ENCODE data around the gene LBH.

Gene LBH

DNA sequence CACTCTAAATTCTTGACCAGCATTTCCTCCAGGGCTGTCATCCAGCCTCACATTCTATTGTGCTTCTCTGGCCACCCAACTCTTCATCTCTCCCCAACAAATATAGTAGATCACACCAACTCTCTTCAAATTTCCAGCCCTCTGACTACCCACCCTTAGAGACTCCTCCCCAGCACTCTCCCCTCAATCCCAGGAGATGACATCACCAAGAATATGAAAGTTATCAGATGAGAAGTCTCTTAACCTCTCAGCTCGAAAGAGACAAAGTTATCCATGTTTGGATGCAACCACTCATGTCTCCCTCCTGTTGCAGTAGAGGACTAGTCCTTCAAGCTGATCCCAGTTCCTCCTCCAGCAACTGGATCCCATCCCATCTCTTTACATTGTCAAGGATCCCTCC is 47.1 kb downstream of the LBH start:
- no peak for DNase-seq

DNA sequence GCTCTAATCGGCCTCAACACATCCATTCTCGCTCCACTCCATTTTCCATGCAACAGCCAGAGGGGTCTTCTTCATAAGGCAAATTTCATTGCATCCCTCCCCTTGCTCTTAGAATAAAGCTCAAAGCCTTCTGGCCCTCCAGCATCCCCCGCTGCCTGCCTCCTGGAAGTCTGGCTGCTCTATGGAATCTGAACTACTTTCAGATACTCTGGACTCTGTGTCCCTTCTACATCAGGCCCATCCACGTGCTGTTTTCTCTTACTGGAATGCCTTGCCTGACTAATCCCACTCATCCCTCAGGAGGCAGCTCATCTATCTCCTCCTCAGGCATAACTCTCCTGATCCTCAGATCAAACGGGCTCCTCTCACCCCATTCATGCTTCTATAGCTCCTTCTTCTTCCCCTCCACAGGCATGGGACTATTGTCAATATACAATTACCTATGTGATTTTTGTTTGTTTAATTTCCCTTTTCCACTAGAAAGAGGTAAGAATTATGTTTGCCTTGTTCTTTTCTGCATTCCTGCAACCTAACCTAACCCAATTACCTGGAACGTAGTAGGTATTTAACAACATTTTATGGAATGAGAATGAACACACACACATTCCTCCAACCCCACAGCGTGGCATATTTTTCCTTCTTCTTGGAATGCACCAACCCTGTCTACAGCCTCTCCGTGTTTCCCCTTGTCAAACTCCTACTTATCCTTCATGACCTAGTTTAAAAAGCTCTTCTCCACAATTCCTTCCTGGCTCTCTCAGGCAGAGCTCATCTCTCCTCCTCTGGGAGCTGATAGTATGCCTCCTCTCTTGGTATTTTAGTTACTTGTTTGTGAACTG is 49.5 kb downstream of the LBH start:
- no peak for DNase-seq

DNA sequence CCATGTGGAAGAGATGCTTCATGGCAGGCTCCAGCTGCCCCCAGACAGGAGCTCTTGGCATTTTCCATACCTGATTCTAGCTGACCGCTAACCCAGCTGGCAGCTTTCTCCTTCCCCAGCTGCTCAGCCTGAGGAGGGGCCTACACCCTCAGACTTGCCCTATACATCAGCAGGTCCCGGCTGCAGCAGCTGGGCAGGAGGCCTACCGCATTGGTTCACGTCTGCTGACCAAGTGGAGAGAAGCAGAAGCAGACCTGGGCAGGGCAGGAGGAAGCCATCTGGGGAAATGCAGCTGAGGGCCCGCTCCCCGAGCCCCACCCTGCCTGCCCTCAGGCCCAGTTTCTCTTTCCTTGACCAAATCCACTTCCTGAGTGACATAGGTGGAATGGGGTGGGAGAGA is 50.7 kb downstream of the LBH start:
- no peak for DNase-seq

DNA sequence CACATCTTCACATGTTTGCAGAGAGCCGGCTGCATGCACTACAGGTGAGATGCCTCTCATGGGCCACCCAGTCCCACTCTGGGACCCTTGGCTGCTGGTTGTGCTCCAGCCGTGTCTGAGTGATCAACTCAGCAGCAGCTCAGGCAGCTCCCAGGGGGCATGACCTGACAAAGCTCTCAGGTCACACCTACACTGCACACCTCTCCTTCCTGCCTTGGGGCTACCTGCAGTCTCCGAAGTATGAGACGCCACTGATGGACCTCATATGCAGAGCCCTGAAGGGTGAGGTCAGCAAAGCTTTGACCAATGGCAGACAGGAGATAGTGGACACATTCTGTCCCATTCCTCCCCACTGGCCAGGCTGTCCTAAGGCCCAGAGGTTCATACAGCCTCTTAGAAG is 51.4 kb downstream of the LBH start:
- no peak for DNase-seq

DNA sequence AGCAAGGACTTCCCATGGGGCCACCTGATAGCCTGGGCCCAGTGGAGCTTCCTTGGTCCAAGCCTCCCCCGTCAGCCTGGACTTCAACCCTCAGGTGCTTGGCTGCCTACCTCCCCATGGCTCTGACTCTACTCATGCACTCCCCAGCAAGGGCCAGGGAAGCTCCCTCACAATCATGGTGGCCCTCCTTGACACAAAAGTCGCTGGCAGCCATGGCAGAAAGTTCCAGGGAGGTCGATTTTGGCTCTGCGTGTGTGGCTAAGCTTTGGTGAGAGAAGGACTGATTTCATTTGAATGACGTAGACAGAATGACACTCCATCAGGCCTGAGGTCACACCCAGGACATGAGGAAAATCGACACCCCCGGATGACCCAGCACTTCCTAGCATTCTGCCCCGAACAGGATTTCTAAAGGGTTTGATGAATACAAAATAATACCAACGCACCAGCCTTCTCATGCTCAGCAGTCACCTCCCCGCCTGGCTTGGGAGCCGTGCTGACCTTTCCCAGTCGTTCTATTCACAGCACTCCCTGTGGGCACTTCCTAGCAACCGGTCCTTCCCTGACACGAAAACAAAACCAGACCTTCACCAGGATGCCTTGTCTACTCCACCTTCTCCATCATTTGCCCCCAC is 52.7 kb downstream of the LBH start:
- DNase-seq = no peak

DNA sequence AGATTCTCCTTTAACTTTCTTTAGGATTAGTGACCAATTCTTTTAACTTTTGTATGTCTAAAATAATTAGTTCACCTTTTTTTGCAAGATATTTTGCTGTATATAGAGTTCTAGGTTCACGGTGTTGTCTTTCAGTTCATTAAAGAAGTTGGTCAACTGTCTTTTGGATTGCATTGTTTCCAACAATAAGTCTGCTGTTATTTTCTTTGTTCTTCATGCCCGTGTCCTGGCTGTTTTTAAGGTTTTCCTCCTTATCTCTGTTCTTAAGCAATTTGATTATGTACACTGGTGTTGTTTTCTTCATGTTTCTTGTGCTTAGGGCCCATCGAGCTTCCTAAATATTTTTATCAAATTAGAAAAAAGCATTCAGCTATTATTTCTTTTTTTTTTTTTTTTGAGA is 54.4 kb downstream of the LBH start:
- DNase-seq = no peak

DNA sequence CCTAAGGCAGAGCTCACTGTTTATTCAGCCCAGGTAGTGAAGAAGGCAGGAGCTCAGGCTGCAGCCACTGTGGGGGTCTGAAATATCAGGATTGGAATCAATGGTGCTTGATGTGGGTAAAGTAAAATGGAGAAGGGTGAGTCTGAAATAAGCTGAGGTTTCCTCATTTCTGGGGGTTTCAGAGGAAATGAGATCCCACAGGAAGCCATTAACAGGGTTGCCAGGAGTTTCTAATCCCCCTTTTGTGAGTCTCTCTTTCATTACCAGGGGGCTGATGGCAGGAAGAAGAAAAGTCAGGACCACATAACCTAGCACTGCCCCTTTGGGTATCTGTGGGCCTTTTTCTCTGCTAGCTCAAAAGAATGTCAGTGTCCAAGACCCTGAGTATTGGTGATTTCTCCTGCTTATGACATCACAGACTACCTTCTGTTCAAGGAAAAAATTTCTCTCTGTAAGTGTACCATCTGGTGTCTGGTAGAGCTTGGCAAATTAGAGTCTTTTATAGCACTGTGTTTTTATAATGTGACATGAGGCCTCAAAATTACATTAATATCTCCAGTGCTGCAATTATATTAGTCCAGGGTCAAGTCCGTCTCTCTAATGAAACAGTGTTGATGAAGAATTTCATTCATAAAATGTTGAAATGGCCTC is 56.0 kb downstream of the LBH start:
- DNase-seq = no peak

DNA sequence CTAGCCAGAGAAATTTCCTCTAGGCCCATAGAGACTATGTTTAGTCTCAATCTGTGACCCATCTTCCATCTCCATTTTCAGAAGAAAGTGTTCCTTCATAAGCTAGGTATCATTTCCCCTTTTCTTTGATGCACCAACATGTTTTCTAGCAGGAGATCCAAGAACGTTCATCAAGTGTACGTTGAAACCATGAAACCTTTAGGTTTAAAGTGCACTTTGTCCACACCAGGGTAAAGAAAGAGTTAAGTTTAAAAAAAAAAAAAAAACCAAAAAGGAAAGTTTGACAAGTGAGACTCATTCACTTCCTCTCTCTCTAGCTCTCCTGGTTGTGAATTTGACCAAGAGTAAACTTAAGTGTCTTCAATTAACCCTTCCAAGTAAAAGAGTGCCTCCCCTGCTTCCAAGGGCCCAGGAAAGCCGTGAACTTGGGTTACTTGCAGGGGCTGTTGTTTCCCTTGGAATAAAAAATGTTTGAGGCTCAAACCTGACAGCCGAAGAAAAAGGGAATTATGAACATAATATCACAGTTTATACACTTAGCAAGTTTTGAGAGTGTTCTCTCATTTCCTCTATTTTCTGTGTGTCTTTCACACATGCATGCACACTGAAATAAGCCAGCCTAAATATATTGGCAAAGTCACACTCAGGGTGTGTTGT is 56.7 kb downstream of the LBH start:
- DNase-seq = no peak

DNA sequence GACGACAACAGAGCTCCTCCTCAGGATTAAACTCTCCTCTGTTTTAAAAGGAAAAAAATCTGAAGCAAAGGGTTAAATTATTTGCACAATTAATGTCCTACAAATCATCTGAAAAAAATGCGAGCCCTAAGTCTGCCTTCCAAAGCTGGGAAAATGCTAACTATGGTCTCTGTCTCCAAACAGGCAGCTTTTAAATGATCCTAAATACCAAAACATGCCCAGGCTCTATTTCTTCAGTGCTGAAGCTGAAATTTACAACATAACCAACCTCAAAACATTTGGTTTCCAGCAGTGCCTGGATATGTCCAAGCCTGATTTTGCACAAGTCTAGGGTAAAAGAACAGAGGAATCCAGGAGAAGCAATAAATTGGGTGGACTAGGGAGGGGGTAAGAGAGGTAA is 57.2 kb downstream of the LBH start:
- no peak for DNase-seq

DNA sequence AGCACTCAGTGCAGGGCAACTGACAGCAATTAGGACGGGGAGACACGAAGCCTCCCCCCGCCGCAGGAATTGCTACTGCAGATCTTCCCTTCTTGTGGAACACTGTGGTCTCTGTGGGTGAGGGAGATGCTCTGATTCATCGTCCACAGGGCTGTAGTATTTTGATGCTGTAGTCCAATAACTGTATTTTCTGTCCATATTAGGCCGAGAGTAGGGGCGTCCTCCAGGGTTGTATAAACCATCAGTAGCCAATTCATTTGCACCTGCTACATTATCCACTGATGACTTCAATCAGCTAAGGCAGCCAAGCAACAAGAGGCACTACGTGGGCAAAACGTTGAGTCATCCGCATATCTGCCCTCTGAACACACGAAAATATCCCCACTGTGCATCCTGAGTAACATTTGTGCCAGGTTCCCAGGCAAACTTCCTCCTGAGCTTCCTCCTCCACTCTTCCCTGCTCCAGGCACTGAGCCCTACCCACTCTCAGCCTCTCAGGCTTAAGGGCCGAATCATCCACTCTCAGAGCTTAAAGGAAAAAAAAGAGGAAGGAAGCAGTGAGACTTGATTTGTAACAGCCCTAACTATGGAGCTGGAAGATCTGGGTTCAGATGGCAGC is 62.1 kb downstream of the LBH start:
- no peak for DNase-seq

DNA sequence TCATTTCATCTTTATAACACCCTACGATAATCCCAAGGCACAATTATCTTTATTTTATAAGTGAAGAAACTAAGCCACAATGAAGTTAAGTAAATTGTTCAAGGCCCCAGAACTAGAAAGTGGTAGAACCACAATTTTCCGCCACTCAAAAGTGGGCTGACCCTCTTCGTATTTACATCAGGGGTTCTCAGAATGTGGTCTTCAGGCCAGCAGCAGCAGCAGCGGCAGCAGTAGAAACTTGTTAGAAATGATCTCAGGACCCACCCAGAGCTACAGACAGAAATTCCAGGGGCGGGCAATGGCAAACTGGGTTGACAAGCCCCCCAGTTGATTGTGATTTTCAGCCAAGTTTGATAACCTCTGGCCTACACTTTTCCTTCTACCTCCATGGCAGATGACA is 62.8 kb downstream of the LBH start:
- no peak for DNase-seq

DNA sequence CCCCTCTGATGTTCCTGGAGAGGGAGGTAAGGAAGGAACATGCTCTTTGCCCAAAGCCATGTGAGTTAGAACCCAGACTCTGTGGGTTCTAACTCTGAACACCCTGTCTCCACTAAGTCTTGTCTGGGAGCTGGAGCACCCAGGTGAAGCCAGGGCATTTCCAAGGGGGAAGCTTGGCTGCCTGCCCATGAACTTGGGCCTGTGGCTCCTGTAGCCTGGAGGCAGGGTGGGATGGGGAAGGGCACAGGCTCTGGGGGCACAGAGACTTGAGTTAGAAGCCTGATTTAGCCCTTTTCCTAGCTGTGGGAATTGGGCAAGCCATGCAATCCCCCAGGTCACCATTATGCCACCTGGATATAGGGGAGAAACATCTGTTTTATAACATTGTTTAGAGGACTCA is 65.2 kb downstream of the LBH start:
- no peak for DNase-seq

DNA sequence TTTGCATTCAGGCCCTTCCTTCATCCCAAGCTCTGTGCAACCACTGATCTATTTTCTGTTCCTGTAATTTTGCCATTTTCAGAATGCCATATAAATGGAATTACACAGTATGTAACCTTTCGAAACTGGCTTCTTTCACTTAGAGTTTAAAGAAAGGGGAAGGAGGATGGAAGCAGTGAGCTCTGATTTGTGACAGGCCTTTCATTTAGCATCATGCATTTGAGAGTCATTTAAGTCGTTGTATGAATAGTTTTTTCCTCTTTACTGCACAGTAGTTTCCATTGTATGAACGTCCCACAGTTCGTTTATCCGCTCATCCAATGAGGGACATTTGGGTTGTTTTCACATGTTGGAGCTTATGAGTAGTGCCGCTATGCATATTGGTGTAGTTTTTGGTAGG is 67.0 kb downstream of the LBH start:
- no peak for DNase-seq

DNA sequence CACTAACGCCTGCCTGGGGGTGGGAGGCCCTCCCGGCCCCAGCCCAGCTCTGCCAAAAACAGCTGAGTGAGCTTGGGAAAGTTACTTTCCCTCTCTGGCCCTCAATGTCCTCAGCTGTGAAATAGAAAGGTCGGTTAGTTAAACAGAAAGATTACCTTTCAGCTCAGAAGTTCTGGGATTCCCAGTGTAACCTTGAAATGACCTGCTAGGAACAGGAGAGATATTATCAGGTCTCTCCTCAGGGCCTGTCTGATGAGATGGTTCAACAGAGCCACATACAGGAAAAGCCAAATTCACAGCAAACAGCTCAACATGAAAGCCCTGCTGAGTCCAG is 68.8 kb downstream of the LBH start:
- DNase-seq = no peak

DNA sequence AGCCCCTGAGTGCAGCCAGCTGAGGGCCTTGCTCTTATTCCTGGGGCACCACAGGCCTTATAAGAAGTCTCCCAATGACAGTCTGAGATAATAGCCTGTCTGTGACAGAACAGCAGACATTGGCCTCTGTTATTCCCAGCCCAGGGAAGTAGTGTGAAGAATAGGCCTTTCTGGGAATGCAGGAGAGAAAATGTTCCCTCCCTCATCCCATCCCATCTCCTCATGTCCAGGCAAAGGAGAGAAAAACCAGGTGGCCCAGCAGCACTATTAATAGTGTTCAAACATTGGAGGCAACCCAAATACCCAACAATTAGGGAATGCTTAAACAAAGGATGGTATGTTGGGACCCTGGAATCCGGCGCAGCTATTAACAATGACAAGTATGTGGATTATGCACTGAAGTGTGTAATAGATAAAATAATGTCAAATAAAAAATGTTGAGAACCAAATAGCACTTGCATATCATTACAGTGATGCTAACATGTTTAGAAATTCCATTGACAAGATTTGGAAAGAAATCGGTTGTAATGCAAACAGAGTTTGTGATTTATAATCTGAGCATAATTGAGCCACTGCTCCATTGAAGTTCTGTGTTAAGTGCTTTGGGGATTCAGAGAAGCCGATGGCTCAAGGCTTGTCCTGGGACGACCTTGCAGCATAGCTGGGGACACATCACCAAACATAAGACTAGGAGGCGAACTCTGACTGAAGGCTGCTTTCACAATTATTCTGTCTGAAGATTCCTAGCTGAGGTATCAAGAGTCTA is 69.3 kb downstream of the LBH start:
- DNase-seq = no peak

DNA sequence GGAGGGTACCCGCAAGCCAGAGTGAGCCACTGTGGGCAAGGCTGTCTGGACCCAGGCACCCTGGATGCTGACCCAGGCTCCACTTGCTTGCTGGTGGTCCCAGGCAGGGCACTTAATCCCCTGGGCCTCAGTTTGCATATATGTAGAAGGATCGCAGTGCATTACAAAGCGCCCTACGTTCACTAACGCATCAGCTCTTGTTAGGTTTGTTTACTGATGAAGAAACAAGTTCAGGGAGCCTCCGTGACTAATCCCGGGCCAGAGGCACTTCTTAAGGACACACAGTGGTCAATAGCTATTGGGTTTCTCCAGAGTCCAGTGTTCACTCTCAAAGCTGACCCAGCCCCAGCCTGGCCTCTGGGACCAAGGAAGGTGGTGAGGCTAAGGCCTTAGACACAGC is 70.2 kb downstream of the LBH start:
- no peak for DNase-seq

DNA sequence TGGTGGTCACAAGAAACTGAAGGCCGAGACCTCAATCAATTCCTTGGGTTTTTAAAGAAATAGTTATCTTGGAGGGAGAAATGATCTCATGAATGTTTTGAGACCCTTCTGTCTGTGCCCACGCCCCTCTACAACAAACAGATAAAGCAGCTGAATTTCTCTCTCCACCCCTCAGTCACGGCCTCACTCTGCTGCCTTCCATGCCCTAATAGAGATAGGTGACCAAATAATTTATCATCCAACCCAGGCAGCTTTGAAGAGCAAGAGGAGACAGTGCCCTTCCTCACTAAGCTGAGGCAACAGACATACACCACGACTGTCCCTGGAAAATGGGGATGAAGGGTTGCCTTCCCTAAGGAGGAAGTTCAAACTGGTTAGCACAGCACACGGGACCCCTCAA is 71.2 kb downstream of the LBH start:
- no peak for DNase-seq

DNA sequence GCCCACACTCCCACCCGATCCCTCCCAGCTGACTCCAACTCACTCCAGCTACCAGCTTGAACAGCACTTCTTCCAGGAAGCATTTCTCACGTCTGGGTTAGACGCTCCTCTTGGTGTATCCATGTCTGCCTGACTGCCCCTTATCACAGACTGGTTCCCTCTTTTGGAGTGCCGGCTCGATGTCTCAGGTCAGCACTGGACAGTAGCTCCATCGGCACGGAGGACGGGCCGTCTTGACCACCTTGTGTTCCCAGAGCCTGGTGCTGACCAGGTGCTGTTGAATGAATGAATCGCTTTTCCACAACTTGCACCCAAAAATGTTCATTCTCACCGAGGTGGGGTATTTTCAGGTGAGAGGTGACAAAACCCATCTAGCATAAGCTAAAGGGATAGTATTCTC is 71.8 kb downstream of the LBH start:
- no peak for DNase-seq

DNA sequence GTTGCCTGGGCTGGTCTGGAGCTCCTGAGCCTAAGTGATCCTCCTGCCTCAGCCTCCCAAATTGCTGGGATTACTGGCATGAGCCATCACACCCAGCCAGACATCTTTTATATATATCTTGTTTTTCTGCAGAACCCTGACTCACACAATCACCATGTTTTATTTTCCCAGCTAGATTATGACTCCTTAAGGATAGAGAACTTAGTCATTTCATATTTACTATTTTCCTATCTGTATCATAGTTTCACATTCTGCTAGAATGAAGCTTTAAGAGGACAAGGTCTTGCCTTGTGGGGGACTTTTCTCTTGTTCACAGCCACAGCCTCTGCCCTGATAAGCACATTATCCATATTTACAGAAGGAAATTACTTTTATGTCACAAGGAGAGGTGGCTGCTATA is 73.9 kb downstream of the LBH start:
- no peak for DNase-seq

DNA sequence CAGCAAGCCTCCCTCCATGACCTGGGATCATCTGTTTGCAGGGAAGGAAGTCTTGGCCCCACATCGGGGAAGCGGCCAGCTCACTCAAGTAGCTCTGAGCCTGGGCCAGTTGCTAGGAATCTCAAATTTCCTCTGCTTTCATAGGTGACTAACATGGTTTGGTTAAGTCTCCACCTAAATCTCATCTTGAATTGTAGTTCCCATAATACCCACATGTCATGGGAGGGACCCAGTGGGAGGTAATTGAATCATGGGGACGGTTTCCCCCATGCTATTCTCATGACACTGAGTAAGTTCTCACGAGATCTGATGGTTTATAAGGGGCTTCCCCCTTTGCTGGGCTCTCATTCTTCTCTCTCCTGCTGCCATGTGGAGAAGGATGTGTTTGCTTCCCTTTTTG is 75.2 kb downstream of the LBH start:
- DNase-seq = no peak

DNA sequence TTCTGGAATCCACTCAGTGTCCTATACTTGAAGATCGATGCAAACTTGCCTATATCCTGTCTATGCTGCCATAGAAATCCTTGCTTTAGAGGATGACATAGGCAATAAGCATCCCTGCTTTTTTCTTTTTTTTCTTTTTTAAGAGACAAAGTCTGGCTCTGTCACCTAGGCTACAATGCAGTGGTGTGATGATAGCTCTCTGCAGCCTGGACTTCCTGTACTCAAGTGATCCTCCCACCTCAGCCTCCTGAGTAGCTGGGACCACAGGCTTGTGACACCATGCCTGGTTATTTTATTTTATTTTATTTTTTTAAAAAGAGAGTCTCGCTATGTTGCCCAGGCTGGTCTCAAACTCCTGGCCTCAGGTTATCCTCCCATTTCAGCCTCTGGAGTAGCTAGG is 76.9 kb downstream of the LBH start:
- no peak for DNase-seq

Measured in COR-L47 (cell line).